Hematopoietic multipotent progenitor cell (in vitro differentiated cells): Measurements from ENCODE around the gene ASB18. TPM values are rescaled to one million over a fixed set of nuclear protein-coding genes. Genes with fewer than 3 reads are reported as not detected.

Experiments
- DNase-seq, 3 donors: peaks; one replicate each; pipeline ENCODE4 v3.0.0-alpha.2; 2011 to 2015; ENCODE audit warnings: low read depth in 2 of 3, low spot score in 2 of 3
- total RNA-seq: library from RNA; depleted of rRNA; stranded (reverse); fragments of >200 nt; gene quantifications from one replicate; pipeline ENCODE4 v1.2.3, GENCODE V29; 2012

ASB18 gene
- total RNA-seq, 1 donor, result under 0.01 TPM

- DNase-seq, result no peak
Measured at GRCh38 chr2:236164925-236165841, 99.0 kb downstream of the ASB18 start.

DNA sequence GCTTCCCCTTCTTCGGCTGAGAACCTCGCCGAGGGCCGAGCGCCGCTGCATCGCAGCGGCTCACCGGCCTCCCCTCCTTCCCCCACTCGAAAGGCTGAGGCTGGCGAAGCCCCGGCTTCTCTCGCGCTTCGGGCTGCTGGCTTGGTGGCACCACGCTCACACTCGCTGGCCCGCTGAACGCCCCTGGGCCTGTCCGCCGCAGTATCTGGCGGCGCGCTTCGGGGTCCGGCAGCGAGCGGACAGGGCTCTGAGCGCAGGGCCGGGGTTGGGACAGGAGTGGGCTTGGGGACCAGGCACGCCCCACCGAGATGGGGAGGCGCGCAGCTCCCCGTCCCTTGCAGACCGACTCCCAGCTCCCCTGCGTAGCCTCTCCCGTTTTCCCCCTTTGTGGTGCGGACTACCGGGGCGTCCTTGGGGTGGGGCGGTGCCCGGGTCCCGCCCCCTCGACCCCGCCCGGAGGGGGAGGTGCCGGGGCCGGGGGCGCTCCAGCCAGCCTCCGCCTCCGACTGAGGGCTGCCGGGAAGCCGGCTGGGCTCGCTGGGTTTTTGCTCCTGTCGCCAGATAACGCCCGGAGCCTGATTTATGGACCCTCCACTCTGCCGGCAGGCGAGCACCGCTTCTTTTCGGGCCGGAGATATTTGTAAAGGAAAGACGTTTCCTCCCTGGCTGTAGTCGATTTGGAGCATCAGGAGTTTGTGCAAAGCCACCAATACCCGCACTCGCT, 99.8 kb downstream of the ASB18 start:
- peak in 1 of 3 donors; percentile 55 for DNase-seq

DNA sequence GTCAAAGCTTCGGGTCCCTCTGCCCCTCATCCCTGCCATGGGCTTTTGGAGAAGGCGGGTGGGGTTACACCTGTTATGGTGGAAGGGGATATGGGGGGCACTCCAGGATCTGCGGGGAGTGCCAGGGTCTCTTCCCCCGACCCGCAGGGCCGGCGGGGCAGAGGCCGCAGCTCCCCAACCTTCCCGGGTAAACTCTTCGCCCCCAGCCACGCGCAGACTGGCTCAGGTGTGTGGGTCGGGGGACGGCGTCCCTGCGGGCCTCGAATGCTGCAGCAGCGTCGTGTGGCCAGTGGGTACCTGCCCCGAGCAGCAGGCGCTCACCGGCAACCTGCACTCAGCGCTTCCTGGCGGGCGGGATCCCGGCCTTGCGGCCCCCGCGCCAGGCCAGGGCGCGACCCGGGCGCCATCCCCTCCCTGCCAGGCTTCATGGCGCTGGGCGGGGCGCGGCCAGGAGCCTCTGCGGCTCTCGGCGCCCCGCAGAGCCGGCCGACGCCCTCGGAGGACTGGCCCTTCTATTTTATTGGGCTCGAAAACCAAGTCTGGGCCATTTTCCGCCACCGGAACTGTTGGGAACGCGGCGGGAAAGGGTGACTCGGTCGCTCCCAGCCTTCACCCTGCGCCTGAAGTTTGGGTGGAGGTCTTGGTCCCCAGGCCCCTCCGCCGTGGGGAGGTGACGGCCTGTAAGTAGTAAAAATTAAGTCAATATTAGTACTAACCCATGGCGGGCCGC, 100.6 kb downstream of the ASB18 start:
- DNase-seq, result no peak

- no peak for DNase-seq
Measured at GRCh38 chr2:236162882-236163470, 101.2 kb downstream of the ASB18 start.

DNA sequence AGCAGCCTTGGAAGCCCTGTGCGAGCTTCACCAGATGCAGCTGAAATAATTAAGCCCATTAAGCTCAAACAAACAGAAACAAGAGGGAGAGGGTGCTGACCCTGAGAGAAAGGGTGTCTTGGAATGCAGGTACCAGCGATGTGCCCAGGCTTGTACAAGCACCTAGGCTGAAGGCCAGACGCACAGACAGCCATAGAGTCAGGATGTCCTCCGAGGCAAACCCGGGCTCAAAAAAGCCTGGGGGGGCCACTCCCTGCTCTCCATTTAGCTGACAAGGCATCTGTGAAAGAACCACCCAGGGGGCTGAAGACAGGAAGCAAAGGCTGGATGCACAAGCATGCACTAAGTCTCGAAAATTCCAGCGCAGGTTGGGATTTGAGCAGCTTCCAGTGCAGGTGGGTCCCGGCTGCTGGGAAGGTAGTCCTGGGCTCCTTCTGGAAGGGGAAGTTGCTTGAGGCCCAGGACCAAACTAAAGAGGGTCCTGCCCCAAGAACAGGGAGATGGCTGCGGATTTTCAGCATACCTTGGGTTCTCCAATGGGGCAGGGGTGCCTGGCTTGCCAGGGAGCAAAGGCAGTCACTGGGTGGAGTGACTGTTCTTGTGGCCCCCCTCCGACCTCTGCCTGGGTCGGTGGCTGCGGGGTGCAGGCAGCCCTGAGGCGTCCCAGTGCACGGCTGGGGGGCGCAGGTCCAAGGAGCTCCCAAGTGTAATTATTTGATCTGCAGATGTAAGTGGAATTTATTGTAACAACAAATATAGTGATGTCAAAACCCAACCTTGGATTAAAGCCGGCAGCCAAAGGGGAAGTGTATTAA, 102.0 kb downstream of the ASB18 start:
- DNase-seq, result no peak

- no peak for DNase-seq
Measured at GRCh38 chr2:236161531-236161930, 102.7 kb downstream of the ASB18 start.

DNA sequence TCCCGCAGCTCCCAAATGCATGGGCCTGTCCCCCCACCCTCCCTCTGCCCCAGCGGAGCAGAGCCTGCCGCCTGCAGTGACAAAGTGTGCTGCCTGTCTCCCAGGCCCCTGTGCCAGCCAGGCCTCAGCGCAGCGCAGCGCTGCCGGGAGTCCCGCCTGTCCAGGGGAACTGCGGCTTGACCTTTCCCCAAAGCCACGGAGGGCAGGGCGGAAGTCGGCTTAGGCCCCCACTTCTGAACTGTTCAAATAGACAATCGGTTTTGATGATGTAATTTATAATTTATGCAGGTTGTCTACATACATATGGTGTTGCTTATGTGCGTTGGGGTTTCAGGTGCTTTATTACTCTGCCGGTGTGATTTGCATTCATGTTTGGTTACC, 103.1 kb downstream of the ASB18 start:
- DNase-seq, result no peak

DNA sequence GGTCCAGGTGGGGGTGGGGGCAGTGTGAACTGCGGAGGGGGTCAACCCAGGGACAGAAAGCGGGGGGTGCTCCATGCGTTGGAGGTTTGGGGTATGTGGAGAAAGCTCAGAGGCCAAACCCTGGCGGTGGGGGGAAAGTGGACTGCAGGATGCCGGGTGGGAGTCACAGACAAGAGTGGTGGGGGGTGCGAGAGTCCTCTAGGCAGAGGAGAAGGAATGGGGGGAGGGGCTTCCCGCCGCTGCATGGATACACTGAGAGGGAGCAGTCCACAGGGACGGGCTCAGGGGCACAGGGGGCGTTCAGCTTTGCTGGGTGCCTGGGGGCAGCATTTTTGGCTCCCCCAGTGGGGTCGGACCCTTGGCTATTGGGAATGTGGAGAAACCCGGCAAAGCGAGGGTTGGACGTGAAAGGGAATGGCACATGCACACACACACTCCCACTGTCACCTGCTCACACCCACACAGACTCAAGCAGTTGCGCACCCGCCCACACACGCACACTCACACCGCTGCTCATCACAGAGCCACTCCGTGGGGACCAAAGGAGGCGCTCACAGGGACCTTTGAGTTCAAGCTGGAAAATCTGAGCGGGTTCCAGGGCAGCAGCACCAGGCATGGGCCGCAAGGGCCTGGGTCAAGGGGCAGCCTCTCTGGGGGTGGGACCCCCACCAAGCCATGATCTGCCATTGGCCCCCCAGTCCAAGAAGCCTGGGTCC, 103.7 kb downstream of the ASB18 start:
- DNase-seq, result no peak

DNA sequence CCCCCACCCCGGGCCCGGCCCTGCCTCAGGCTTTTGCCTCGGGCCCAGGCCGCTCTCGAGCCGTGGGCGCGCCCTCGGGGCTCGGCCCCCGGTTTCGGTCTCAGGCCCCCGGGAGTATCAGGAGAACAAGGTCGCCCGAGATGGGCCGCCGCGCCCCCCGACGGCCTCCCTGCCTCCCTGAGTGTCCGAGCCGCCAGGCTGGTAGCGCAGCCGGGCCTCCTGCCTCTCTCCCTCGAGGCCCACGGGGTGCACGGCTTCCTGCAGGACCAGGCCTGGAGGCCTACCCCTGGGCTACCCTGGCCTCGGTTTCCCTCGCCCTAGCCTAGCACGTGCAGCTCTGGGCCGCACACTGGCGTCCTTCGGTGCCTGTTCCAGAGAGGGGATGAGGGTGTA, 104.4 kb downstream of the ASB18 start:
- no peak for DNase-seq

- no peak for DNase-seq
Measured at GRCh38 chr2:236158969-236159777, 105.0 kb downstream of the ASB18 start.

GRCh38 chr2:236157815-236158498, 106.2 kb downstream of the ASB18 start:
- DNase-seq, result no peak

DNA sequence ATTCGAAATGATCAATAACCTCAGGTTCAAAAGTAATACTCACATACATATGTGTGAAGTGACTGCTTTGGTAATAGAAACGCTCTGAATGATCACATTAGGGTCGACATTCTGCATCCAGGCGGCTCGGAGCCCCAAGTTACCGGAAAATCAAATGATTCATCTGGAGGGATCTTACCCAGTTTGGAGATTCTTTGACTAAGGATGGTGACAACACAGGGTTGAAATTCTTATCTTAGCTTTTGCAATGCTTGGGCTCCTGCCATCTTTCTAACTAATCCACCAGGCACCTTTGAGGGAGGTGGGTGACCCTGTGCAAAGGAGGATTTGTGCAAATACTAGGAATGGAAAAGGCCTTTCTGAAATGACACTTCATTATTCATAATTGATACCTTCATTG, 106.8 kb downstream of the ASB18 start:
- no peak for DNase-seq

DNA sequence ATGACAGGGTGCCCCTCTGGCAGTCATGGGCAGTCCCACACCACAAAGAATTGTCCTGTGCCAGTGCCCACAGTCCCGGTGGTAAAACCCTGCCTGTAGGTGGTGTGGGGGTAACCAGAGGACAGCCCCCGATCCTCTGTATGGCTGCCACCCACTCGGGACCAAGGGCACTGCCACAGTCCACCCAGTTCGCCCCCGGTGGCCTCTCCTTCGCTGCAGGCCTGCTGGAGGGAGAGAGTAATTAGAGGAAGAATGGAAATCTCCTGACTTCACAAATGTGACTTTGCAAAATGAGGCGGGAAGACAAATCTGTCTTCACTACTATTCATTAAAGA, 107.4 kb downstream of the ASB18 start:
- no peak for DNase-seq

DNA sequence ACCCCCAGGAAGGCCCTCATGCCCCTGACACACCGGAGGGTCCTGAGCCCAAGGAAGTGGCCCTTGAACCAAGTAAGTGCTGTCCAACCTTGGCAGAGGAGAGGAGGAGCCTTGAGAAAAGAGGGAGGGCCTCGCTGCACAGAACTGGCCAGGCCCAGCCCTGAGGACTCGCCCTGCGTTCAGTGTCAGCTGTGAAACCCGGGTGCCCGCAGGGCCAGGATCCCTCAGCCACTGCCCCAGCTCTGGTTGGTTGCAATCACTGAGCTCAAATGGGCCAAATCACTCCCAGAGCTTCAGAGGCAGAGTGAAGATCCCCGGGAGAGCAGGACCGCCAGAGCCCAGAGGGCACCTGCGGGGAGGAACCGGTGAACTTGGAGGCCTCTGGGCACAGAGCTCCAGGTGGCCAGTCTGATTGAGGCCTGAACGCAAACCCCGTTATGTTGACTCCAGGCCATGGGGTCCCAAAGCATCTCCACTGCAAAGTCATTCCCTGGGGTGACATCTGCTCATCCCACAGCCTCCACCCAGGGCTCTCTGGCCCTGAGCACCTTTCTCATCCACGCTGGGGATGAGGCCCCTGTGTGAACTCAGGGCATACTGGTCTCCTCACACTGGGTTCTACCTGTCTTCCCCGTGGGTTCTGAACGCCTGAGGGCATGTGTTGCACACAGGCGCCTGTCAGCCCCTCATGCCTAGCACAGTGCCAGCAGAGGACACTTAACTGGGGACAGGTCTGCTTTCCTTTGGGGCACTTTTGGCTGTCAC, 107.9 kb downstream of the ASB18 start:
- no peak for DNase-seq

DNA sequence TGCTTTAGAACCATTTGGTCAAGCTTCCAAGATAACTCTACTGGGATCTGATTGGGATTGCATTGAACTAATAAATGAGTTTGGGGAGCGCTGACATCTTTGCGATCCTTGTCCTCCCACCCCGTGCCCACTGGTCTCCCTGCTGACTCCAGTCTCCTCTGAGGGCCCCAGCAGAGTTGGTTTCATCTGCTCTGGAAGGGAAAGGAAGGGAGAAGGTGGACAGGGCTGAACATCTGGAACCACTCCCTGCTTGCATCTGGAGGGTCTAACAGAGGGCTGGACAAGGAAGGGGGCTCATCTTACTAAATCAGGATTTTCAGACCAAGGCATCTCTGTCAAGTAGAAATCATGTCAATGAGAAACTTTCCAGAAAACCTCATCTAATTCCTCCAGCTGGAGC, 108.8 kb downstream of the ASB18 start:
- no peak for DNase-seq

GRCh38 chr2:236146436-236146835, 117.8 kb downstream of the ASB18 start:
- no peak for DNase-seq

GRCh38 chr2:236143811-236144210, 120.4 kb downstream of the ASB18 start:
- no peak for DNase-seq
